GM12874 (cell line): ENCODE measurements around the gene NDST3.

Experiments
- TF ChIP-seq, protein P1 (sequence below): IDR thresholded peaks from 2 replicates; pipeline ENCODE4 v1.5.1; 2011; ENCODE audit warnings: low read depth, mild to moderate bottlenecking, control low read depth, low read length, moderate library complexity; ENCODE audit not compliant: insufficient read depth

Gene NDST3

DNA sequence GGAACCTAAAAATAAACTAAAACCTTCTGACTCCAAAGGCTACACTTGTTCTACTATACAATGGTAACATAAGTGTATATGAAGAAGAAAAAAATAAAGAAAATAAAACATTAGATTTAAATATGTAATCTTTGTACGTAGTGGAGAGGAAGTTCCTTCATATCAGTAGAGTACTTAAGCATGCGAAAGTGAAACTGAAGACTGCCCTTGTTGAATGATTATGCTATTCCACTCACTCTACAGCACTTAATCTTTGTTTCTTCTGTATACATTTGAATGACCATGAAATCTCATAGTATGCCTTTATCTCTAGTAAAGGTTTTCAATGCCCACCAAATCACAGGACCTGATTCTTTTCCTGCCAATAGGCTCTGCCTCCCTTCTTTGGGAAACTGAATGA, 78.9 kb downstream of the NDST3 start:
- TF ChIP-seq, protein P1, sequence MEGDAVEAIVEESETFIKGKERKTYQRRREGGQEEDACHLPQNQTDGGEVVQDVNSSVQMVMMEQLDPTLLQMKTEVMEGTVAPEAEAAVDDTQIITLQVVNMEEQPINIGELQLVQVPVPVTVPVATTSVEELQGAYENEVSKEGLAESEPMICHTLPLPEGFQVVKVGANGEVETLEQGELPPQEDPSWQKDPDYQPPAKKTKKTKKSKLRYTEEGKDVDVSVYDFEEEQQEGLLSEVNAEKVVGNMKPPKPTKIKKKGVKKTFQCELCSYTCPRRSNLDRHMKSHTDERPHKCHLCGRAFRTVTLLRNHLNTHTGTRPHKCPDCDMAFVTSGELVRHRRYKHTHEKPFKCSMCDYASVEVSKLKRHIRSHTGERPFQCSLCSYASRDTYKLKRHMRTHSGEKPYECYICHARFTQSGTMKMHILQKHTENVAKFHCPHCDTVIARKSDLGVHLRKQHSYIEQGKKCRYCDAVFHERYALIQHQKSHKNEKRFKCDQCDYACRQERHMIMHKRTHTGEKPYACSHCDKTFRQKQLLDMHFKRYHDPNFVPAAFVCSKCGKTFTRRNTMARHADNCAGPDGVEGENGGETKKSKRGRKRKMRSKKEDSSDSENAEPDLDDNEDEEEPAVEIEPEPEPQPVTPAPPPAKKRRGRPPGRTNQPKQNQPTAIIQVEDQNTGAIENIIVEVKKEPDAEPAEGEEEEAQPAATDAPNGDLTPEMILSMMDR = no peak

DNA sequence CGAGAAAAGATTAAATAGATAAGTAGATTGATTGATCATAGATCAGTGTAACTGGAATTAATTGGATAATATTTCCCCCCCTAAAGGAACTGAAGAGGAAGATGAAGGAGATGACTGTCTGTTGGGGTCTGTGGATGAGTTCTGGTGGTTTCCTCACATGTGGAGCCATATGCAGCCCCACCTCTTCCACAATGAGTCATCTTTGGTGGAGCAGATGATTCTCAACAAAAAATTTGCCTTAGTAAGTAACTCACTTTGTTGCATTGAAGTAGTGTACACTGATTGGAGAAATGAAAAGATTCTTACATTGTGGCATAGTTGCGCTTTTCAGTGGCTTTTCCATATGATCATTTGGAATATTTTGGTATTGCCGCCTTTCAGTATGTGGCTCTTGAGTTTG, 80.4 kb downstream of the NDST3 start:
- TF ChIP-seq, protein P1 = no peak

DNA sequence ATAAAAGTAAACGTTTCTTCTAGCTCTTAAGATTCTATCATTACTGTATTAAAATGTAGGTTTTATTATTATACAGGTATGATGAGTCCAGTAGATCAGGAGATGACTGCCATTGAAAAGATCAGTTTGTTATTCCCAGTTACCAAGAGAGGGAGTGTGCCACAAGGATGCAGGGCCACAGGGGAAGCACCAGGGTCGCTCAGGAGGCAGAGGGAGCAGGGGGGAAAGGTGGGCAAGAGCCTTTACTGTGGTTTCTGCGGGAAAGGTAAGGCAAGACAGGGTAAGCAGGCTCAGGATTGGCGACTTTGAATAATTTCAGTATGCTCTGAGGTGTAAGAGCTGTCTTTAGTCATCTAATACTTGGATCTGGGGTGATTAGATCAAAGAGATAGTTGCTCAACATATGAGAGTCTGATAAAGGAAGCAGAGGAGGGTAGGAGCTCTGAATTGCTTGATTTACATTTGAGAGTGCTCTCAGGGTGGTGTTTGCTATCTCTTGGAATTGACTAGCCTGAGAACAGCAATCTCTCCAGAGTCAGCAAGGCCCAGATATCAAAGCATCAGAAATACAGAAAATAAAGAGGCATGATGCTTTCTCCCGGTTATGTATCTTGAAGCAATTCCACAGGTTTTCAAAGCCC, 86.0 kb downstream of the NDST3 start:
- TF ChIP-seq, protein P1 = no peak

DNA sequence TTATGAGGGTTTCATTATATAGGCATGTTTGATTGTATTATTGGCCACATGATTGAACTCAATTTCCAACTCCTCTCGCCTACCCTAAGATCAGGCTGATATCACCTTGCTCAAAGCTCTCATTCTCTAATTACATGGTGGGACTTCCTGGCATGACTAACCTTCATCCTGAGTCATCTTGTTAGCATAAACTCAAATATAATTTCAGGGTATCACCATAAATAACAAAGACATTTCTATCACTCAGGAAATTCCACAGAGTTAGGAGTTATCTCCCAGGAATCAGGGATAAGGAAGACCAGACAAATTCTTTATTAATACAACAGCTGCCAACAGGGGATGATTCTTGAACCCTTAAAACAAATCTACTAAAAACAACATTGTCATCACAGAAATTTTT, 90.7 kb downstream of the NDST3 start:
- TF ChIP-seq, protein P1 = no peak

DNA sequence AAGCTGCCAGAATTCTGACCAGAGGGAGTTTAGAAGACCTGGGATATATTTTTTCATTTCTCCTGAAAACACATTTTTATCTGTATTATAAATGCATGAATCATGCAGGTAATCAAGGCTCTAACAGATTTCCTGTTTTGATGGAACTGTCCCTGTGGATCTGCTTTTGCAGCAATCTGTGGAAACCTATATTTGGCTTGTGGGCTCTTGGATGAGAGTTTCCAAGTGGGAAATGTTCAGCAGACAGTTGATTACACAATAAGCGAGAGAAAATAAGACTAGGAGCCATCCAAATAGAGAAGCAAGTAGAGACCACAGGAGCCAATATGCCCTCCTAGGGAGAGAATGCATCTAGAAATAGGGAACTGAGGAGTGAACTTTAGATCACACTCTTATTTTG, 105.0 kb downstream of the NDST3 start:
- TF ChIP-seq, protein P1 = no peak

DNA sequence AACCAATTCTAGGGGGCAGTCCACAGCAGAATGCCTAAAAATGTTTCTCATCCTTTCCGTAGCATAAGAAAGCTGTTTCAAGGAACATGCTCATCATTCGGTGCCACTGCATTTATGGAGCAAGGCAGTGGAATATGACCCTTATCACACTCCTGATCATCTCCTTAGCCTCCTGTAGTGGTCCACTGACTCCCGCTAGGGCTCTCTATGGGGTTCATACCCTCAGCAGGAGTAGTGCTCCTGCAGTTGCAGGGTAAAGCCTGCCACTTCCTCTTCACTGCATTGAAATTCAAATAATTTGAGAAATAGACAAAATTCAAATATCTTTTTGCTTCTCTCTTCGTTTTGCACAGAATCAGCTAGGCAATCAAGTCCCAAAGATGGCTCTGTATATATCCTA, 107.0 kb downstream of the NDST3 start:
- TF ChIP-seq, protein P1 = no peak

DNA sequence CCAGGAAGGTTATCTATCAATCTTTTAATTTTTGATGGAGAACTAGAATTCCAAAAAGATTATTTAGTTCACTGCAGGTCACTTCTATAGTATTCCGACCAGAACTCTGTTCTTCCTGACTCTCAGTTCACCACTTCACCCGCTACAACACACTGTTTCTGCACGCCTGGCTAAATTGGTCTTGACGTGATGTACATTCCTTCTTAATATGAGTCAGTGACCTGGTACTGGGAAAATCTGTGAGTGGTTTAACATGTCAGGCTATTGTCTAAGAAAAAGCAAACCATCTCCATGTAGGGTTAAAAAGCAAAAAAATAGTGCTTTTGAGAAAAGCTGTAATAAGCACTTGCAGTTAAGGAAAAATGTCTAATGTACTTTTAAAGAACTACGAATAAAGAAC, 120.4 kb downstream of the NDST3 start:
- TF ChIP-seq, protein P1 = no peak

DNA sequence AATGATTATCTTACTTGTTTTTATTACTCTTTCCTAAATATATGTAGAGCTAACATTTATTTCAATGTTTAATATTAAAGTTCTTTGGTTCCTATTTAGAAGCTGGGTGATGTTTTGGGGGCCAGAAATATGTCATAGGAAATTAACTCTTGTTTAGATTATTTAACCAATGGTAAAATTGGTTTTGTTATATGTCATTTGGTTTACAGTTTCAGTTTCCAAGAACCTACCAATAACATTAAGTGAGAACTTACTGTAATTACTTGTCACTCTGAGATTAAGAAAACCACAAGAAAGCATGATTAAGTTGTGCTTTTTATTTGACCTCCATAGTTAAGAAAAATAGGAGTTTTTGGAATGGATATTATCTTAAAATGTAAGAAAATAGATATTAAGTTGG, 121.2 kb downstream of the NDST3 start:
- TF ChIP-seq, protein P1 = no peak
